Measurements from ENCODE around the gene CKMT2.

Gene CKMT2

GRCh38 chr5:81213070-81213469, 20.1 kb upstream of the CKMT2 start:
- peak overlapping the region in 1 of 21 experiments; percentile 16 for H3K27ac ChIP-seq
- no peak overlapping the region for H3K4me3 ChIP-seq

DNA sequence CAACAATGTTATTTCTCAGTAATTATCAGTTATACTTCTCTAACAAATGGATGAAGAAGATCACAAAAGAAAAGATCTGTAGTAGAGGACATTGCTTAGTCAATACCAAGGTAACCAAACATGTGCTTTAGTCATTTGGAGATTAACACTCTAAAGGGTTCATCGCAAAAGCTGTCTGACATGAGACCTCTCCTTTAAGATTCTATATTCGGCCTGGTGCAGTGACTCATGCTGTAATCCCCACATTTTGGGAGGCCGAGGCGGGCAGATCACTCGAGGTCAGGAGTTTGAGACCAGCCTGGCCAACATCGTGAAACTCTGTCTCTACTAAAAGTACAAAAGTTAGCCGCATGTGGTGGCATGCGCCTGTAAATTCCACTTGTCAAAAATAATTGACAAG, 18.3 kb upstream of the CKMT2 start:
- no peak overlapping the region for H3K27ac ChIP-seq
- H3K4me3 ChIP-seq = no peak overlapping the region

- Histone ChIP-seq H3K27ac (no peak overlapping the region), H3K4me3 (no peak overlapping the region)
Observed at GRCh38 chr5:81216152-81216551, 17.0 kb upstream of the CKMT2 start.

GRCh38 chr5:81219389-81219788, 13.7 kb upstream of the CKMT2 start:
- H3K27ac ChIP-seq = no peak overlapping the region

GRCh38 chr5:81222285-81222684, 10.8 kb upstream of the CKMT2 start:
- Histone ChIP-seq H3K27ac (no peak overlapping the region), H3K4me3 (no peak overlapping the region)

More at GRCh38 chr5:81219389-81219788, 13.7 kb upstream of the CKMT2 start:
- H3K4me3 ChIP-seq = no peak overlapping the region

GRCh38 chr5:81225463-81225862, 7.7 kb upstream of the CKMT2 start:
- H3K27ac ChIP-seq = no peak overlapping the region
- no peak overlapping the region for H3K4me3 ChIP-seq

DNA sequence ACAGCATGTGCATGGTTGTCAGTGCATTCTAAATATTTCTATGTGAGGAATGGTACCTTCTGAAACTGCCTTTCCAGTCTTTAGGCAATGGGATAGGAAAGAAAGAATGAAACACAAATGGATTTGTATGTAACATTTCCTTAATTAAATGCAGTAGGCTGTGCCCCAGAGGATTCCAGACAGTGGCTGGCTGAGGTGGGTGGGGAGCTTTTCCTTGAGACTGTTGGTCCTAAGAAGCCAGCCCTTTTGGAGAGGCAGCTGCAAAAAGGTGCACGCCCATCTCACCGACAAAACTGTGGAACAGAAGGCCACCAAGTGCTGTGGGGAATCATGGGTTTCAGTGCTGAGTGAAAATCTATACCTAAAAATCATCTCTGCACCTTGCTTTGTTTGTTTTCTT, 6.8 kb upstream of the CKMT2 start:
- H3K4me3 ChIP-seq = no peak overlapping the region
- no peak overlapping the region for H3K27ac ChIP-seq

- H3K4me3 ChIP-seq = no peak overlapping the region
- H3K27ac ChIP-seq = no peak overlapping the region
Observed at GRCh38 chr5:81226949-81227348, 6.2 kb upstream of the CKMT2 start.

GRCh38 chr5:81228084-81228483, 5.0 kb upstream of the CKMT2 start:
- Histone ChIP-seq H3K4me3 (no peak overlapping the region), H3K27ac (no peak overlapping the region)

DNA sequence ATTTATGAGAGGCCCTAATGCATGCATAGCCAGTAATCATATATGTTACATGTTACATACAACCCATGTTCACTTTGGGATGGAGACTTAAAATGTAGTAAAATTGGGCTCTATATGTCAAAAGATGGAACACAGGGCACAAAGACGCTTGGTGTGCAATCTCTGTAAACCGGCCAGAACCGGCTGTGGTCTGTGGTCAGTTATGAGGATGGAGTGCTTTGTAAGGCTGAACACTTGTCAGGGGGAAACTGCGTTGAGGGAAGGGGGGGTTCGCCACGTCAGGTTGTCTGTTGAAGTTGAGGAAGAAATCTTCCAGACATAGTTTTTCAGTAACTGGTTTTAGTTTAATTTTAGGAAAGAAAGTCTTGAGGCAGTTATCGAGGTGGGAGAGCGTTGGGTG, 2.7 kb upstream of the CKMT2 start:
- H3K4me3 ChIP-seq = no peak overlapping the region
- H3K27ac ChIP-seq = no peak overlapping the region

GRCh38 chr5:81232464-81233079, 550 bp upstream of the CKMT2 start:
- Histone ChIP-seq H3K27ac (peak overlapping the region in 3 of 21 experiments; percentile 4 to 57 (median 33)), H3K4me3 (peak overlapping the region in 3 of 7 experiments; percentile 7 to 20 (median 8))

DNA sequence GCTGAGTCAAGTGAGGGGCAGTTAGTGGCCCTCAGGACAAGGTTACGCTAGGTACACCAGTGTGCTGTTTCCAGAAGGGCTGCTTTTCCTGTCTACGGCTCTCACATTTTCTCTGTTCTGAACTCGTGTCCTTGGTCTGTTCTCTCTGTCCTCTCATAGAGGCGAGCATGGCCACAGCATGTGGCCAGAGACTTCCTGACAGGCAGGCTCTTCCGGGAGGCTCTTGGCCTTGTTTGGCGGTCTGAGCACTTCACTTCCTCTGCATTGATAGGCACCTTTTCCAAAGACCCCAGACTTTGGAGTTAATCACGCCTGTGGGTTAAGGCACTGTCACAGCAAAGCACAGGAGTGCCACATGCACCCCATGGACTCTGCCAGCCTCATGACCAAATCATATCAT, 1.2 kb downstream of the CKMT2 start:
- no peak overlapping the region for H3K4me3 ChIP-seq
- H3K27ac ChIP-seq = peak overlapping the region in 3 of 21 experiments; percentile 18 to 37 (median 23)

GRCh38 chr5:81234801-81235200, 1.7 kb downstream of the CKMT2 start:
- no peak overlapping the region for H3K4me3 ChIP-seq
- peak overlapping the region in 3 of 21 experiments; percentile 14 to 37 (median 23) for H3K27ac ChIP-seq

- Histone ChIP-seq H3K27ac (peak overlapping the region in 3 of 21 experiments; percentile 14 to 37 (median 23)), H3K4me3 (no peak overlapping the region)
Observed at GRCh38 chr5:81235287-81236072, 2.4 kb downstream of the CKMT2 start.

GRCh38 chr5:81238460-81238859, 5.3 kb downstream of the CKMT2 start:
- Histone ChIP-seq H3K27ac (no peak overlapping the region), H3K4me3 (no peak overlapping the region)

DNA sequence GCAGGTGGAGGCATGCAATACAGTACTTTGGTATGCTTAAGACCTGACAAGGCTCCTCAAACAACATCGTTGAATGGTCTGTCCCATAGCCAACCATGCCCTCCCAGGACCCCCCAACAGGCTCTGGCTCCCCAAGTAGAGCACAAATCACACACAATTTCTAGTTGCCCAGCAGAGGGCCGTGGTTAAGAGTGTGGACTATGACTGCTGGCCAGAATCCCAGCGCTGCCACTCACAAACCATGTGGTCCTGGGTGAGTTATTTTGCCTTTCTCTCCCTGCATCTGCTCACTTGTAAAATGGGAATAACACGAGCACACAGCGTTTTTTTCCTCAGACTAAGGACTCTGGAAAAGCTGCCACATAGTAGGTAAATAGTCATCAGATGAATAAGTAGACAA, 6.5 kb downstream of the CKMT2 start:
- H3K27ac ChIP-seq = no peak overlapping the region
- H3K4me3 ChIP-seq = no peak overlapping the region

DNA sequence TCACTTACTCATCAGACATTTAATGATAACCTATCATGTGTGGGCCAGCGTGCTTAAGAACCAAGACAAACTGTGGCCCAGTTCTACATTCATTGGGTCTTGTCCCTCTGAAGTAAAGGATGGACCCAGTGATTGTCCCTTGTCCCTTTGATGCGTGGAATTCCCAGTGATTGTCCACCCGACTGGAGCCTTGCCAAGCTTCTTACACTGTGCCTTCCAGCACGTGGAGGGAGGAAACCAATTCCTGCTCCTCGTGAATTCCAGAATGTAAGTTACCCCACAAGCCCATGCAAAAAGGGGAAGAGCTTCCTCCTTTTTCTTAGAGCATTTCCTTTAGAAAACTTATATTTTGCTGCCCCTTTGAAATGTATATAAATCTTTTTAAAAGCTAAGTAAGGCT, 7.9 kb downstream of the CKMT2 start:
- Histone ChIP-seq H3K27ac (no peak overlapping the region), H3K4me3 (no peak overlapping the region)

- Histone ChIP-seq H3K4me3 (no peak overlapping the region), H3K27ac (no peak overlapping the region)
Observed at GRCh38 chr5:81241961-81242648, 9.0 kb downstream of the CKMT2 start.

GRCh38 chr5:81242906-81243436, 9.8 kb downstream of the CKMT2 start:
- no peak overlapping the region for H3K4me3 ChIP-seq
- H3K27ac ChIP-seq = no peak overlapping the region

- H3K27ac ChIP-seq = no peak overlapping the region
Observed at GRCh38 chr5:81244451-81244850, 11.3 kb downstream of the CKMT2 start.

GRCh38 chr5:81245871-81246235, 12.7 kb downstream of the CKMT2 start:
- Histone ChIP-seq H3K4me3 (no peak overlapping the region), H3K27ac (no peak overlapping the region)

More at GRCh38 chr5:81244451-81244850, 11.3 kb downstream of the CKMT2 start:
- no peak overlapping the region for H3K4me3 ChIP-seq
